Measurements from ENCODE around the gene DNAH8. TPM values are rescaled to one million over a fixed set of nuclear protein-coding genes. Genes with fewer than 3 reads are reported as not detected.

DNAH8 gene
- total RNA-seq, 1 donor from 2014 or later, result 1.1 TPM

DNA sequence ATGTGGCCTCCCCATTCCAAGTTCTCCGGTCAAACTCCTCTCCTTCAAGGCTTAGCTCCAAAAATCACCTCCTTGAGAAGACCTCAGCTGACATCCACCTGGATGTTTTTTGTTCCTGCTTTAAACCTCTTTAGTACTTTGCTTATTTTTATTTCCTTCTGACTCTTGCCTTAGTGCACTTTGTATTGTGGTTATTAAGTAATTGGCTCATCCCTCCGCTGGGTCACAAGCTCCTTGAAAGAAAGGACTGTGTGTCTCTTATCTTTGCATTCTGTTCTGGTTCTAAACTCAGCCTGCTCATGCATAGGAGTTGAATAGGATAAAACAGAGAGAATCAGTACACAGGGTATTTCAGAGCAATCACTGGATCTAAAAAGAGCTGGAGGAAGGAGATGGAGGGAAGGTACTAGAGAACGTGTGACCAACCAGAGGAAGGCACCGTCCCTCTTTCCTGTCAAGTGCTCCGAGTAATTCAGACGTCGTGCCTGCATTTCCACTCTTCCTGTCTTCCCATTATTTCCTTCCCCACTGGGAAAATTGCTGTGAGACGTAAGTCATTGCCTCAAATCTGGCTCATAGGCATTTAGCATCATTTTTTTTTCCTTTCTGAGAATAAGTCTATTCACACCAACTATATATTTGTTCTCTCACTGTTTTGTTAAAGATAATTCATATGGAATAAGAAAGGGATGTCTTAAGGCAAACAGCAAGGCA lies 273.8 kb downstream of the DNAH8 start:
- H3K4me2 ChIP-seq, result no peak overlapping the region
- Mint-ChIP-seq H3K4me1 (peaks cover 2% of the 10 kb centered on the region), H3K4me3 (no peak overlapping the region)

DNA sequence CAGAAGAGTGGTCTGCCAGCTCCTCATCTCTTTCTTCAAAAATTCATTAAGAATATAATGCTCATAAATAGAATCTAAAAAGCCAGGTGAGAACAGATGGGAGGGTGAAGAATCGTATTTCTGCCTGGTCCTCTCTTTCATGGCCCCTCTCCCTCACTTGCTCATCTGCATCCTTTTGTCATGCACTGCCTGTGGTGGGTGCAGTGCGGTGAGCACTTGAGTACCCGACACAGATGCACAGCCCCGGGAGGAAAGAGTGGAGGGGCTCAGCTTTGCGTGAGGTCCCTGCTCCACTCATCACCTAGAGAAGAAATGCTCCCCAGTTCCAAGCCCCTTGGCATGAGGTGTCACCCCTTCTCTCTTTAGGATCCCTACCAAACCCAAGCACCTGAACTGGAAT lies 275.4 kb downstream of the DNAH8 start:
- H3K4me2 ChIP-seq, result no peak overlapping the region
- H3K36me3 ChIP-seq, result no peaks in the 10 kb centered on the region
- no peaks in the 10 kb centered on the region for H3K36me3 Mint-ChIP-seq
- no peak overlapping the region for H3K9ac ChIP-seq
- TF ChIP-seq, protein P1, sequence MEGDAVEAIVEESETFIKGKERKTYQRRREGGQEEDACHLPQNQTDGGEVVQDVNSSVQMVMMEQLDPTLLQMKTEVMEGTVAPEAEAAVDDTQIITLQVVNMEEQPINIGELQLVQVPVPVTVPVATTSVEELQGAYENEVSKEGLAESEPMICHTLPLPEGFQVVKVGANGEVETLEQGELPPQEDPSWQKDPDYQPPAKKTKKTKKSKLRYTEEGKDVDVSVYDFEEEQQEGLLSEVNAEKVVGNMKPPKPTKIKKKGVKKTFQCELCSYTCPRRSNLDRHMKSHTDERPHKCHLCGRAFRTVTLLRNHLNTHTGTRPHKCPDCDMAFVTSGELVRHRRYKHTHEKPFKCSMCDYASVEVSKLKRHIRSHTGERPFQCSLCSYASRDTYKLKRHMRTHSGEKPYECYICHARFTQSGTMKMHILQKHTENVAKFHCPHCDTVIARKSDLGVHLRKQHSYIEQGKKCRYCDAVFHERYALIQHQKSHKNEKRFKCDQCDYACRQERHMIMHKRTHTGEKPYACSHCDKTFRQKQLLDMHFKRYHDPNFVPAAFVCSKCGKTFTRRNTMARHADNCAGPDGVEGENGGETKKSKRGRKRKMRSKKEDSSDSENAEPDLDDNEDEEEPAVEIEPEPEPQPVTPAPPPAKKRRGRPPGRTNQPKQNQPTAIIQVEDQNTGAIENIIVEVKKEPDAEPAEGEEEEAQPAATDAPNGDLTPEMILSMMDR (IDR thresholded peaks at IDR 0.05), result no peak
- TF ChIP-seq EZH2phosphoT487 (IDR thresholded peaks at IDR 0.05), result no peak
- no peak for TF ChIP-seq EZH2 (IDR thresholded peaks at IDR 0.05)
- H2AFZ ChIP-seq (replicated peaks), result no peak overlapping the region
- no peaks in the 10 kb centered on the region for H3K4me1 Mint-ChIP-seq
- no peak overlapping the region for H3K27ac Mint-ChIP-seq
- no peaks in the 10 kb centered on the region for H3K9me3 Mint-ChIP-seq
- H3F3A ChIP-seq (ENCODE audit: low read depth), result no peaks in the 10 kb centered on the region
- no peak for DNase-seq (ENCODE audit: low spot score)
- H3K4me1 ChIP-seq, result no peaks in the 10 kb centered on the region
- peaks cover 40% of the 10 kb centered on the region for H3K27me3 ChIP-seq
- no peak overlapping the region for H3K4me3 Mint-ChIP-seq
- peaks cover 2% of the 10 kb centered on the region for H3K27me3 Mint-ChIP-seq (ENCODE audit: insufficient read depth, low read depth)
- H3K27ac ChIP-seq, result no peak overlapping the region
- no peaks in the 10 kb centered on the region for H3K9me3 ChIP-seq (ENCODE audit: low read depth)
- H3K79me2 ChIP-seq (ENCODE audit: low read depth), result no peaks in the 10 kb centered on the region
- no peaks in the 10 kb centered on the region for H4K20me1 ChIP-seq (ENCODE audit: low read depth)
- H3K4me3 ChIP-seq, result no peak overlapping the region

More for the DNA sequence above, 273.8 kb downstream of the DNAH8 start:
- Mint-ChIP-seq H3K27ac (no peak overlapping the region), H3K27me3 (ENCODE audit: insufficient read depth, low read depth) (no peaks in the 10 kb centered on the region), H3K9me3 (no peaks in the 10 kb centered on the region), H3K36me3 (no peaks in the 10 kb centered on the region)
- Histone ChIP-seq H3K4me1 (no peaks in the 10 kb centered on the region), H2AFZ (replicated peaks) (no peak overlapping the region), H4K20me1 (ENCODE audit: low read depth) (no peaks in the 10 kb centered on the region), H3K4me3 (no peak overlapping the region), H3K27me3 (peaks cover 26% of the 10 kb centered on the region), H3K9me3 (ENCODE audit: low read depth) (no peaks in the 10 kb centered on the region), H3F3A (ENCODE audit: low read depth) (no peaks in the 10 kb centered on the region), H3K79me2 (ENCODE audit: low read depth) (no peaks in the 10 kb centered on the region), H3K36me3 (no peaks in the 10 kb centered on the region), H3K9ac (no peak overlapping the region), H3K27ac (no peak overlapping the region)
- DNase-seq (ENCODE audit: low spot score), result no peak
- no peak for TF ChIP-seq EZH2phosphoT487 (IDR thresholded peaks at IDR 0.05)

DNA sequence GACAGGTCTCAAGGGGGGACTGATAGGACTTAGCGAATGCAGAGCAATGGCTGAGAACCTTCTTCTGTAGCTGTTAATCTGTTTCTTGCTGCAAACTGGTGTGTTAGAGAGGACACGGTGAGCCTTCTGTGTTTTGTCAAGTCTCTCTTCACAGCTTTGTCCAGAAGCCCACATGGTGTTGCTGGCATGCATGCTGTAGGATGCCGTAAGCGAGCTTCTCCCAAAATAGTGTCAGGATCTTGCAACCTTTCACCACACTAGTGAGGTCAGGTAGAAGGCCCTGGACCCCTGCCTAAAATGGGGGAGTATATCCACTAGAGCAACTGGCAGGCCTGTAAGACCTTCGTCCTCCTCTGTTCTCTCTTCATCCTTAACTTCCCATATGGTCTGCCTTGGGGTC lies 281.6 kb downstream of the DNAH8 start:
- H3K27me3 Mint-ChIP-seq (ENCODE audit: insufficient read depth, low read depth), result peaks cover 5% of the 10 kb centered on the region
- no peak overlapping the region for H3K4me3 ChIP-seq
- H3K9me3 Mint-ChIP-seq, result no peaks in the 10 kb centered on the region
- H2AFZ ChIP-seq (replicated peaks), result no peak overlapping the region
- H3K4me3 Mint-ChIP-seq, result no peak overlapping the region
- no peaks in the 10 kb centered on the region for H3K9me3 ChIP-seq (ENCODE audit: low read depth)
- H3K79me2 ChIP-seq (ENCODE audit: low read depth), result no peaks in the 10 kb centered on the region
- DNase-seq (ENCODE audit: low spot score), result no peak
- no peak overlapping the region for H3K27ac Mint-ChIP-seq
- no peak overlapping the region for H3K9ac ChIP-seq
- peaks cover 52% of the 10 kb centered on the region for H3K27me3 ChIP-seq
- H3K27ac ChIP-seq, result no peak overlapping the region
- H3K4me2 ChIP-seq, result no peak overlapping the region
- H3K36me3 ChIP-seq, result no peaks in the 10 kb centered on the region
- H3F3A ChIP-seq (ENCODE audit: low read depth), result no peaks in the 10 kb centered on the region
- H3K4me1 ChIP-seq, result no peaks in the 10 kb centered on the region
- no peaks in the 10 kb centered on the region for H4K20me1 ChIP-seq (ENCODE audit: low read depth)
- no peaks in the 10 kb centered on the region for H3K4me1 Mint-ChIP-seq
- TF ChIP-seq EZH2 (IDR thresholded peaks at IDR 0.05), result no peak
- no peak for TF ChIP-seq EZH2phosphoT487 (IDR thresholded peaks at IDR 0.05)
- TF ChIP-seq, protein P1 (IDR thresholded peaks at IDR 0.05), result no peak
- H3K36me3 Mint-ChIP-seq, result no peaks in the 10 kb centered on the region

DNA sequence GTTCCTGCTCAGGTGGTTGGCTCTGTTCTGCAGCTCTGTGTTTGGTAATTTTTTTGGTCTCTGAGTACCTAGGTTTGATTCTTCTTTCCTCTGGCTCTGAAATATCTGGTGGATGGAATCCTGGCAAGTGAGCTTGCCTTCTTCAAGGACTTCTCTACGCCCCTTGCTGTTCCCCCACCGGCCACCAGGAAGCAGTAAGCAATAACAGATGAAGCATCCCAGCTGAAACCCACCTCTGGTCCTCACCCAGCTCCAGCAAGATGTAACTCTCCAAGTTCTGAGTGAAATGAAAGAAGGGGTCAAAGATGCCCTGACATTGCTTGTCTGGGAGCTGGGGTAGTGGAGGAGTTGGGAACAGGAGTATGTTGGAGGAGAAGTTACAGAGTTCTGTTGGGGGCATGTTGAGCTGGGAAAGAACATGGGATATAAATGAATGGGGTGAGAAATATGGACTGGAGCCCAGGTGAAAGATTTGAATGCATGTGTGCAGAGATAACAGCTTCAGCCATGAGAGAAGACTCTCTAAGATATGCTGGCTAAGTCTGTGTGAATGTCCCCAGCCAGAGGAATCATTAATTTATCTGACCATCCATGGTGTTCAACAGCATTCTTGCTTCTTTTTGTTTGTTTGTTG lies 282.1 kb downstream of the DNAH8 start:
- no peaks in the 10 kb centered on the region for H3K4me1 Mint-ChIP-seq
- no peaks in the 10 kb centered on the region for H3F3A ChIP-seq (ENCODE audit: low read depth)

More for the DNA sequence above, 282.1 kb downstream of the DNAH8 start:
- Histone ChIP-seq H3K27me3 (peaks cover 58% of the 10 kb centered on the region), H2AFZ (replicated peaks) (no peak overlapping the region), H3K9ac (no peak overlapping the region), H3K79me2 (ENCODE audit: low read depth) (no peaks in the 10 kb centered on the region), H3K4me1 (no peaks in the 10 kb centered on the region), H3K27ac (no peak overlapping the region), H4K20me1 (ENCODE audit: low read depth) (no peaks in the 10 kb centered on the region), H3K36me3 (no peaks in the 10 kb centered on the region), H3K9me3 (ENCODE audit: low read depth) (no peaks in the 10 kb centered on the region), H3K4me2 (no peak overlapping the region), H3K4me3 (no peak overlapping the region)
- H3K27me3 Mint-ChIP-seq (ENCODE audit: insufficient read depth, low read depth), result peaks cover 5% of the 10 kb centered on the region
- no peaks in the 10 kb centered on the region for H3K9me3 Mint-ChIP-seq
- TF ChIP-seq EZH2 (IDR thresholded peaks at IDR 0.05) (no peak), EZH2phosphoT487 (IDR thresholded peaks at IDR 0.05) (no peak)
- TF ChIP-seq, protein P1 (IDR thresholded peaks at IDR 0.05), result peak; percentile 81
- no peak overlapping the region for H3K27ac Mint-ChIP-seq
- H3K36me3 Mint-ChIP-seq, result no peaks in the 10 kb centered on the region
- peak; percentile 75 for DNase-seq (ENCODE audit: low spot score)
- H3K4me3 Mint-ChIP-seq, result no peak overlapping the region

Measured in neural progenitor cell (in vitro differentiated cells).